Measurements from ENCODE around the gene NFE2.
"Not testable (repeated sequence)": the region's sequence is repeated elsewhere in the genome, so short reads cannot be mapped to it uniquely, and the experiment has no call there.

NFE2 gene

GRCh38 chr12:54287261-54288157 lies 13.3 kb downstream of the NFE2 start:
- no peaks in the 10 kb centered on the region for H3K9me3 ChIP-seq (ENCODE audit: low read length)
- H3K9ac ChIP-seq (ENCODE audit: low read length): no peak overlapping the region
- H3K27me3 ChIP-seq (ENCODE audit: control insufficient read depth in 1 of 2, insufficient read depth in 2 of 2, low read length in 2 of 2): no peaks in the 10 kb centered on the region
- no peak overlapping the region for H3K4me3 ChIP-seq (ENCODE audit: low read depth in 1 of 2, low read length in 2 of 2)
- no peak overlapping the region for H3K27ac ChIP-seq (ENCODE audit: low read depth, low read length)
- H3K4me1 ChIP-seq (ENCODE audit: insufficient read depth, low read length): peaks cover 38% of the 10 kb centered on the region
- H3K36me3 ChIP-seq (ENCODE audit: insufficient read depth, low read length): peaks cover 56% of the 10 kb centered on the region

GRCh38 chr12:54286042-54287030 lies 14.5 kb downstream of the NFE2 start:
- H3K4me1 ChIP-seq (ENCODE audit: insufficient read depth, low read length): peaks cover 50% of the 10 kb centered on the region
- H3K4me3 ChIP-seq (ENCODE audit: low read depth in 1 of 2, low read length in 2 of 2): no peak overlapping the region
- peaks cover 66% of the 10 kb centered on the region for H3K36me3 ChIP-seq (ENCODE audit: insufficient read depth, low read length)
- H3K27me3 ChIP-seq (ENCODE audit: control insufficient read depth in 1 of 2, insufficient read depth in 2 of 2, low read length in 2 of 2): no peaks in the 10 kb centered on the region
- H3K9me3 ChIP-seq (ENCODE audit: low read length): no peaks in the 10 kb centered on the region
- H3K27ac ChIP-seq (ENCODE audit: low read depth, low read length): no peak overlapping the region
- H3K9ac ChIP-seq (ENCODE audit: low read length): no peak overlapping the region

- H3K27ac ChIP-seq (ENCODE audit: low read depth, low read length): peak overlapping the region; percentile 32
- no peaks in the 10 kb centered on the region for H3K27me3 ChIP-seq (ENCODE audit: control insufficient read depth in 1 of 2, insufficient read depth in 2 of 2, low read length in 2 of 2)
- no peak overlapping the region for H3K4me3 ChIP-seq (ENCODE audit: low read depth in 1 of 2, low read length in 2 of 2)
- no peaks in the 10 kb centered on the region for H3K9me3 ChIP-seq (ENCODE audit: low read length)
- peaks cover 66% of the 10 kb centered on the region for H3K36me3 ChIP-seq (ENCODE audit: insufficient read depth, low read length)
- no peak overlapping the region for H3K9ac ChIP-seq (ENCODE audit: low read length)
- H3K4me1 ChIP-seq (ENCODE audit: insufficient read depth, low read length): peaks cover 51% of the 10 kb centered on the region
Measured at GRCh38 chr12:54285150-54286041, 15.4 kb downstream of the NFE2 start.

GRCh38 chr12:54284070-54284780 lies 16.6 kb downstream of the NFE2 start:
- H3K27me3 ChIP-seq (ENCODE audit: control insufficient read depth in 1 of 2, insufficient read depth in 2 of 2, low read length in 2 of 2); H3K9me3 ChIP-seq (ENCODE audit: low read length); H3K9ac ChIP-seq (ENCODE audit: low read length); H3K27ac ChIP-seq (ENCODE audit: low read depth, low read length); H3K4me3 ChIP-seq (ENCODE audit: low read depth in 1 of 2, low read length in 2 of 2): not testable (repeated sequence)
- H3K36me3 ChIP-seq (ENCODE audit: insufficient read depth, low read length): peaks cover 66% of the 10 kb centered on the region
- H3K4me1 ChIP-seq (ENCODE audit: insufficient read depth, low read length): peaks cover 52% of the 10 kb centered on the region

GRCh38 chr12:54282949-54283593 lies 17.7 kb downstream of the NFE2 start:
- no peak overlapping the region for H3K9ac ChIP-seq (ENCODE audit: low read length)
- H3K9me3 ChIP-seq (ENCODE audit: low read length): no peaks in the 10 kb centered on the region
- no peaks in the 10 kb centered on the region for H3K27me3 ChIP-seq (ENCODE audit: control insufficient read depth in 1 of 2, insufficient read depth in 2 of 2, low read length in 2 of 2)
- H3K27ac ChIP-seq (ENCODE audit: low read depth, low read length): no peak overlapping the region
- peaks cover 63% of the 10 kb centered on the region for H3K4me1 ChIP-seq (ENCODE audit: insufficient read depth, low read length)
- peak overlapping the region in 1 of 2 donors; percentile 31 for H3K4me3 ChIP-seq (ENCODE audit: low read depth in 1 of 2, low read length in 2 of 2)
- H3K36me3 ChIP-seq (ENCODE audit: insufficient read depth, low read length): peaks cover 63% of the 10 kb centered on the region

GRCh38 chr12:54281694-54282093 lies 19.1 kb downstream of the NFE2 start:
- H3K4me3 ChIP-seq (ENCODE audit: low read depth in 1 of 2, low read length in 2 of 2): peak overlapping the region; percentile 61 to 99
- peaks cover 69% of the 10 kb centered on the region for H3K4me1 ChIP-seq (ENCODE audit: insufficient read depth, low read length)
- peaks cover 50% of the 10 kb centered on the region for H3K36me3 ChIP-seq (ENCODE audit: insufficient read depth, low read length)
- not testable (repeated sequence) for H3K27me3 ChIP-seq (ENCODE audit: control insufficient read depth in 1 of 2, insufficient read depth in 2 of 2, low read length in 2 of 2); H3K9me3 ChIP-seq (ENCODE audit: low read length)
- H3K9ac ChIP-seq (ENCODE audit: low read length): peak overlapping the region; percentile 99
- H3K27ac ChIP-seq (ENCODE audit: low read depth, low read length): peak overlapping the region; percentile 74

GRCh38 chr12:54281261-54281638 lies 19.6 kb downstream of the NFE2 start:
- Histone ChIP-seq H3K9ac (ENCODE audit: low read length) (peak overlapping the region; percentile 99), H3K36me3 (ENCODE audit: insufficient read depth, low read length) (peaks cover 46% of the 10 kb centered on the region), H3K27ac (ENCODE audit: low read depth, low read length) (peak overlapping the region; percentile 74), H3K4me1 (ENCODE audit: insufficient read depth, low read length) (peaks cover 64% of the 10 kb centered on the region), H3K4me3 (ENCODE audit: low read depth in 1 of 2, low read length in 2 of 2) (peak overlapping the region; percentile 61 to 99)
- not testable (repeated sequence) for H3K9me3 ChIP-seq (ENCODE audit: low read length); H3K27me3 ChIP-seq (ENCODE audit: control insufficient read depth in 1 of 2, insufficient read depth in 2 of 2, low read length in 2 of 2)

- Histone ChIP-seq H3K4me1 (ENCODE audit: insufficient read depth, low read length) (peaks cover 58% of the 10 kb centered on the region), H3K27ac (ENCODE audit: low read depth, low read length) (peak within 1 kb of the TSS; percentile 87), H3K36me3 (ENCODE audit: insufficient read depth, low read length) (peaks cover 40% of the 10 kb centered on the region), H3K9ac (ENCODE audit: low read length) (peak within 1 kb of the TSS; percentile 99), H3K4me3 (ENCODE audit: low read depth in 1 of 2, low read length in 2 of 2) (peak within 1 kb of the TSS; percentile 61 to 99), H3K9me3 (ENCODE audit: low read length) (no peaks in the 10 kb centered on the region), H3K27me3 (ENCODE audit: control insufficient read depth in 1 of 2, insufficient read depth in 2 of 2, low read length in 2 of 2) (no peaks in the 10 kb centered on the region)
Measured at GRCh38 chr12:54280468-54281260, 20.2 kb downstream of the NFE2 start, which contains the start of gene HNRNPA1. TSS of gene HNRNPA1 (plus strand) at chr12:54280726. CDS start at chr12:54280808, 82 bp downstream.

- peak within 1 kb of the TSS; percentile 61 to 99 for H3K4me3 ChIP-seq (ENCODE audit: low read depth in 1 of 2, low read length in 2 of 2)
- H3K9ac ChIP-seq (ENCODE audit: low read length): peak within 1 kb of the TSS; percentile 99
- H3K27ac ChIP-seq (ENCODE audit: low read depth, low read length): peak within 1 kb of the TSS; percentile 87
- H3K27me3 ChIP-seq (ENCODE audit: control insufficient read depth in 1 of 2, insufficient read depth in 2 of 2, low read length in 2 of 2): no peaks in the 10 kb centered on the region
- H3K9me3 ChIP-seq (ENCODE audit: low read length): no peaks in the 10 kb centered on the region
- H3K36me3 ChIP-seq (ENCODE audit: insufficient read depth, low read length): peaks cover 32% of the 10 kb centered on the region
- peaks cover 52% of the 10 kb centered on the region for H3K4me1 ChIP-seq (ENCODE audit: insufficient read depth, low read length)
Measured at GRCh38 chr12:54279632-54280467, 21.0 kb downstream of the NFE2 start, which contains the start of gene CBX5. TSS of gene CBX5 (minus strand) at chr12:54280122. CDS start at chr12:54257650, 22,472 bp downstream.
